GM20431 (cell line): ENCODE results near the gene SPON2.

ENCODE experiments used
- in situ Hi-C: fragments of 300-500 bp; cut with MseI, MboI; formaldehyde crosslinking; loops from one replicate; pipeline ENCODE4 v1.15.0; 2020; ENCODE audit warnings: low sequenced_read_pairs; ENCODE audit not compliant: unreplicated experiment

Gene SPON2

GRCh38 chr4:1156069-1156468, 16.3 kb downstream of the SPON2 start:
- in situ Hi-C loops: no loop called here

DNA sequence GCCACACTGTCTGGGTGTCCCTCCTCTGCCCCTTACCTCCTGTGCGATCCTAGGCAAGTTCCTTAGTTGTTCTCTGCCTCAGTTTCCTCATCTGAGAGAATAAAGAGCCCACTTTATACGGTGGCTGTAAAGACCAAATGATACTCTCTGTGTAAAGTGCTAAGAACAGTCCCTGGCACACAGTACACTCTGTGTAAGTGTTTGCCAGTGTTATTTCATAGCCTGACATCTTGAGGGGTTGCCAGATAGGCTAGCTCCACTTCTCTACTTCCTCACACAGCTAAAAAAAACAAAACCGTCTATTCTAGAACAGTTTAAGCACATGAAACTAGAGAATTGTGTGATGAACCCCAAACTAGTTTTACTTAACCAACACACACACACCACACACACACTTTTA, 17.1 kb downstream of the SPON2 start:
- in situ Hi-C loops: no loop called here

GRCh38 chr4:1154523-1155182, 17.7 kb downstream of the SPON2 start:
- in situ Hi-C loops: no loop called here

DNA sequence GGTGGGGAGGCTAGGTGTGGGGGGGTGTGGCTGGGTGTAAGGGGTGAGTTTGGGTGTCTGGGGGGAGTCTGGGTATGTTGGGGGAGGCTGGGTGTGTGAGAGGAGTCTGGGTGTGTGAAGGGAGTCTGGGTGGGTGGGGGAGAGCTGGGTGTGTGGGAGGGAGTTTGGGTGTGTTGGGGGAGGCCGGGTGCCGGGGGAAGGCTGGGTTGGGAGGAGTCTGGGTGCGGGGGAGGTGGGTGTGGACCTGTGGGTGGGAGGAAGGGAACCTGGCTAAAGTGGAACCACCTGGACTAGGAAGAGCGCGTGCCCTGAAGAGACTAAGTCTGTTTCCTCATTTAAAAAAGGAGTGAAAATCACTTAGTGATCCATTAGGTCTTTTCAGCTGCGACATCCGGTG, 18.3 kb downstream of the SPON2 start:
- in situ Hi-C loops: no loop called here

GRCh38 chr4:1153567-1154090, 18.8 kb downstream of the SPON2 start:
- in situ Hi-C loops: no loop called here

GRCh38 chr4:1152290-1152689, 20.1 kb downstream of the SPON2 start:
- in situ Hi-C loops: no loop called here

DNA sequence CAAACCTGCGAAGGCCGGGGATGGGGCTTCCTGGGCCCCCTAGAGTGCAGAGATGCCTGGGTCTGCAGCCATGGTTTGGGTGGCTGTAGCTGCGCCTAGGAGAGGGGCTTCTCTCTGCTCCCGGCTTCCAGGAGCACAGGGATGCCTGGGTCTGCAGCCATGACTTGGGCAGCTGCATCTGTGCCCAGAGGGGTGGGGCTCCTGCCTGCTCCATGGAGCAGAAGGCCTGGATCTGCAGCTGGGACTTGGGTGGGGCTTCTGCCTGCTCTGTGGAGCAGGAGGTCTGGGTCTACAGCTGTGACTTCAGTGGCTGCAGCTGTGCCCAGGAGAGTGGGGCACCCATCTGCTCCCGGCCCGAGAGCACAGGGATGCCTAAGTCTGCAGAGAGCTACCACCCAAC, 20.8 kb downstream of the SPON2 start:
- in situ Hi-C loops: no loop called here

DNA sequence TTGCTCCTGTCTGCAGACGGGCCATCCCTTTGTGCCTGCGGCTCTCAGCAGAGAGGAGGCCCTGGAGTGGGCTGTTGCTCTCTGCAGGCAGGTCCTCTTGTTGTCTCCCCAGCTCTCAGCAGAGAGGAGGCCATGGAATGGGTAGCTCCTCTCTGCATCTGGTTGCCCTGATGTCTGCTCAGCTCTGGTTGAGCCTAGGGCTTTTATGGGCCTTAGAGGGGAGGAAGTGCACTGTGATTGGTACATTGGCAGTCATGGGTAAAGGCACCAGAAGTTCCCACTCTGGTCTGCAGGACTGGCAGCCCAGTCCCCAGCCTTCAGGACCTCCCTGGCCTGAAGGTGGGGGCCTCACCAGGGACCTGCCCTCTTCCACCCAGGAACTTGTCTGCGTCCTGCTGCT, 21.5 kb downstream of the SPON2 start:
- in situ Hi-C loops: no loop called here

- in situ Hi-C loops: loop anchor here (25.0 kb wide), 1 partner anchor 222 kb away; no protein-coding TSS in a partner anchor
Measured at GRCh38 chr4:1139860-1140259, 32.5 kb downstream of the SPON2 start.

DNA sequence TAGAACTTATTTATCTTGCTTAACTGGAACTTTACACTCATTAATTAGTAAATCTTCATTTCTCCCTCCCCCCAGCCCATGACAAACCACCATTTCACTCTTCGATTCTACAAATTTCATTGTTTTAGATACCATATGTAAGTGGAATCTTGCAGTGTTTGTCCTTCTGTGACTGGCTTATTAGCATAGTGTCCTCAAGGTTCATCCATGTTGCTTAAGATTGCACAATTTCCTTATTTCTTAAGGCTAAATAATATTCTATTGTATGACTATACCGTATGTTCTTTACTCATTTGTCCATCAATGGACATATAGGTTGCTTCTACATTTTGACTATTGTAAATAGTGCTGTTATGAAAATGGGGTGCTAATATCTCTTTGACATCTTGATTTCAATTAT, 34.5 kb downstream of the SPON2 start:
- in situ Hi-C loops: loop anchor here (25.0 kb wide), 1 partner anchor 224 kb away; no protein-coding TSS in a partner anchor

- in situ Hi-C loops: loop anchor here (25.0 kb wide), 1 partner anchor 225 kb away; no protein-coding TSS in a partner anchor
Measured at GRCh38 chr4:1137063-1137776, 35.2 kb downstream of the SPON2 start.

DNA sequence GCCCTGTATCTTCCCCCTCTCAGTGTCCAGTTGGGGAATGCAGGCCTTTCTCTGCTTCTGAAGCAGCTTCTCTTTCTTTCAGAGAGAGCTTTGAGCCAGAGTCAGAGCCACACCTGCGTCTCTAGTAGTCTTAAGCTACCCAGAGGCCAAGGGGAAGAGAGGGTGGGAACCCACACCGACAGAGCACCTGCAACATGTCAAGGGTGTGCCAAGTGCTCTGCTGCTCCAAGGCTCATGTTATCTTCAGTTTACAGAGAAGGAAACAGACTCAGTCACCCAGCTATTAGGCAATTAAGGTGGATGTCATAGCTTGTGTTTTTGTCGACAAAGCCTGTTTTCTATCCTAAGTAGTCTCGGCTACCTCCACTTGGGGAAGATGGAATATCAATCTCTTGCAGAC, 36.3 kb downstream of the SPON2 start:
- in situ Hi-C loops: loop anchor here (25.0 kb wide), 1 partner anchor 226 kb away; no protein-coding TSS in a partner anchor

- in situ Hi-C loops: loop anchor here (25.0 kb wide), 1 partner anchor 229 kb away; no protein-coding TSS in a partner anchor
Measured at GRCh38 chr4:1133033-1133432, 39.4 kb downstream of the SPON2 start.

- in situ Hi-C loops: loop anchor here (25.0 kb wide), 1 partner anchor 232 kb away; no protein-coding TSS in a partner anchor
Measured at GRCh38 chr4:1130316-1131186, 41.8 kb downstream of the SPON2 start.

DNA sequence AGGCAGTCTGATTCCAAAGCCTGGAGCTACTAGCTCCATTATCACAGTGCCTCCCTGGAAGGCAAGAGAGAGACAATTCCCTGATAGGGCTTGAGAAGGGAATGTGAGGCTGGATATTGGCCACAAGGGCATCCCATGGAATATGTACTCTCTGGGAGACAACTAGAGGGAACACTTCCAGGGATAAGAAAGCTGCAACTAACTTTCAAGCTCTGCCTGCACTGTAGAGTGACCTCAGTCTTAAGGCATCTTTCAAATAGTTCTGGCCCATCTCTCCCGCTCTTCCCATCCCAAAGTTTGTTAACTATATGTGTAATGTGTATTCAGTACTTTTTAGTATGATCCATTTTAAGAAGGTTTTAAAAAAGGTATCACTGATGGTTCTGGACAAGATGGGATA, 45.9 kb downstream of the SPON2 start:
- in situ Hi-C loops: loop anchor here (25.0 kb wide), 1 partner anchor 236 kb away; no protein-coding TSS in a partner anchor

DNA sequence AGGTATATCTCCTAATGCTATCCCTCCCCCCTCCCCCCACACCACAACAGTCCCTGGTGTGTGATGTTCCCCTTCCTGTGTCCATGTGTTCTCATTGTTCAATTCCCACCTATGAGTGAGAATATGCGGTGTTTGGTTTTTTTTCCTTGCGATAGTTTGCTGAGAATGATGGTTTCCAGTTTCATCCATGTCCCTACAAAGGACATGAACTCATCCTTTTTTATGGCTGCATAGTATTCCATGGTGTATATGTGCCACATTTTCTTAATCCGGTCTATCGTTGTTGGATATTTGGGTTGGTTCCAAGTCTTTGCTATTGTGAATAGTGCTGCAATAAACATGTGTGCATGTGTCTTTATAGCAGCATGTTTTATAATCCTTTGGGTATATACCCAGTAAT, 46.9 kb downstream of the SPON2 start:
- in situ Hi-C loops: loop anchor here (25.0 kb wide), 1 partner anchor 237 kb away; no protein-coding TSS in a partner anchor

- in situ Hi-C loops: loop anchor here (25.0 kb wide), 1 partner anchor 237 kb away; no protein-coding TSS in a partner anchor
Measured at GRCh38 chr4:1124818-1125217, 47.6 kb downstream of the SPON2 start.

- in situ Hi-C loops: no loop called here
Measured at GRCh38 chr4:1122505-1122904, 49.9 kb downstream of the SPON2 start.
